Measurements from ENCODE around the gene ADORA1. TPM values are rescaled to one million over a fixed set of nuclear protein-coding genes. Genes with fewer than 3 reads are reported as not detected.
A peak's percentile ranks its signal among the peaks of the same experiment; 100 is the strongest.

The ADORA1 gene
- total RNA-seq, 1 donor from 2014 or later: 7.3 TPM

DNA sequence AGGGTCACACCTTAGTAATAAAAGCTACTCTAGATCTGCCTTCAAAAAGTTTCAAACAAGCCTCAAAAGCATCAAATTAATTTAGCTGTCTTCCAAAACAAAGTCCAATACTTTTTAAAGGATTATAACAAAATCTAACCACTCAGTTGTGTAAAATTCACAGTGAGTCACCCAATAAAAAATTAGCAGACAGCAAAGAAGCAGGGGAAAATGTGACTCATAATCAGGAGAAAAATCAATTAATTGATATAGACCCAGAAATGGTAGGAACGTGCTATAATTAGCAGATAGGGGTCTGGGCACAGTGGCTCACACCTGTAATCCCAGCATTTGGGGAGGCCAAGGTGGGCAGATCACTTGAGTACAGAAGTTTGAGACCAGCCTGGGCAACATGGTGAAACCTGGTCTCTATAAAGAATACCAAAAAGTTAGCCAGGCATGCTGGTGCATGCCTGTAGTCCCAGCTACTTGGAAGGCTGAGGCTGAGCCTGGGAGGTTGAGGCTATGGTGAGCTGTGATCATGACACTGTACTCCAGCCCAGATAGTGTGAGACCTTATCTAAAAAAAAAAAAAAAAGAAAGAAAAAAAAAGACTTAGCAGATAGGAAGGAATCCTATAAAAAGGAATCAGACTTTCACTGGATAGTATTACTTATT, 33.6 kb upstream of the ADORA1 start:
- DNase-seq (ENCODE audit: low spot score): no peak

DNA sequence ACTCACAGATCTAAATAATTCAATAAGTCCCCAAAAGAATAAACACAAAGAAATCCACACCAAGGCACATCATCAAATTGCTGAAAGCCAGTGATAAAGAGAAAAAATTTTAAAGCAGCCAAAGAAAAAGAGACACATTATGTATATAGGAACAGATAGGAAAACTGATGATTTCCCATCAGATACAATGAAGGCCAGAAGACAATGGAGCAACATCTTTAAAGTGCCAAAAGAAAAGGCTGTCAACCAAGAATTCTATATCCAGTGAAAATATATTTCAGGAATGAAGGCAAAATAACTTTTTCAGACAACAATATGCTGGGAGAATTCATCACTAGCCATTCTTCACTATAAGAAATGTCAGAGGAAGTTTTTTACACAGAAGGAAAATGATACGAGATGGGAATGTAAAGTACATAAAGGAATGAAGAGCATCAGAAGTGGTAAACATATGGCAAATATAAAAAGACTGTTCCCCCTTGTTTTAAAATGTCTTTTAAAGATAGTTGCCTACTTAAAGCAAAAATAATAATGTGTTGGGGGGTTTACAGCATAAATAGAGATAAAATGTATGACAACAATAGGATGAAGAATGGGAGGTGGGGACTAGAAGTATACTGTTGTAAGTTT, 32.4 kb upstream of the ADORA1 start:
- DNase-seq (ENCODE audit: low spot score): no peak

DNA sequence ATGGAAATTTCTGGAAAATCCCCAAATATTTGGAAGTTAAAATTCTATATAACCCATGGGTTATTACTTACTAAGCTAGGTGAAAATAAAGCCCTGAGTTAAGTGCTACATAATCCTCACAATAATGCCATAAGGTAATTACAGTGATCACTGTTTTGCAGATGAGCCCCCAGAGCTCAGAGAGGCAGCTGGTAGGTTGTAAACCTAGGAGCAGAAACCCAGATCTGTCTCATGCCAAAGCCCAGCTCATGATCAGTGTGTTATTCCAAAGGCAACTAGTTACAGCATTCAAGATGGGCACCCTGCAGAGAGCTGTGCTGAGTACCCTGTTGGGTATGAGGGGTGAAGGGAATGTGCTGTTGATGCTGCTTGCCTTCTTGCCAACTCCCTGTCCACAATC, 31.0 kb upstream of the ADORA1 start:
- DNase-seq (ENCODE audit: low spot score): no peak

DNA sequence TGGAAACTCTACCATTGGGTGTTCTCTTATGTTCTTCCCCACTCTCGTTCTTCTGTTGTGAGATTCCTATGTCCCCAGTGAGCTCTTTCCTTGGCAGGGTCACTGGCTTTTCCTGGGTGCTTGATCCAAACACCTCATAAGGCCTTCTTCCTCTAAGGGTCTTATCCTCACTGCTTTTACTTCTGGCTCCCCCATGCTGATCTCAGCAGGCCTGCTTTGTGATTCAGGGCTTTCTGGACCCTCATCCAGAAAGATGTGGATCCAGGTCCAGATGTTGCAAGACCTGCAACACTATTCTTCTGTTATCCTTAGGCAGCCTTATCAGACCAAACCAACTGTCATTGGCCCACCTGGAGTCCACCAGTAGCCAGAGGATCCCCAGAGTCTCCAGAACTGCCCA, 30.5 kb upstream of the ADORA1 start:
- DNase-seq (ENCODE audit: low spot score): no peak

DNA sequence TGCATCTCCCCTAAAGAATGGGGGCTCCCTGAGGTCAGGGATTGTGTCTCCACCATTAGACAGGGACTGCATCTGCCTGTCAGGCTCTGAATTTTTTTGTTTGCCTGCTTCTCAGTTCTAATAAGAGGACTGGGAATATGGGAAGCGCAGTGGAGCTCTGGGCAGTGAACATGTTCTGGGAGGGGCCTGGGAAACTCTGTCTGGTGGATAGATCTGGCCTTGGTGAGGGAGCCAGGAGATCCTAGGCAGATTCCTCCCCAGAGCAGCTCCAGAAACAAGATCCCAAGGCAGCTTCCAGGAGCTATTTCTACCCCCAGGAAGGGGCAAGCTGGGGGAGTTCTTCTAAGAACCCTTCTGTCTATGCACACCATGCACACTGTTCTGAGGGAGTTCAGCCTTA, 29.1 kb upstream of the ADORA1 start:
- no peak for DNase-seq (ENCODE audit: low spot score)

DNA sequence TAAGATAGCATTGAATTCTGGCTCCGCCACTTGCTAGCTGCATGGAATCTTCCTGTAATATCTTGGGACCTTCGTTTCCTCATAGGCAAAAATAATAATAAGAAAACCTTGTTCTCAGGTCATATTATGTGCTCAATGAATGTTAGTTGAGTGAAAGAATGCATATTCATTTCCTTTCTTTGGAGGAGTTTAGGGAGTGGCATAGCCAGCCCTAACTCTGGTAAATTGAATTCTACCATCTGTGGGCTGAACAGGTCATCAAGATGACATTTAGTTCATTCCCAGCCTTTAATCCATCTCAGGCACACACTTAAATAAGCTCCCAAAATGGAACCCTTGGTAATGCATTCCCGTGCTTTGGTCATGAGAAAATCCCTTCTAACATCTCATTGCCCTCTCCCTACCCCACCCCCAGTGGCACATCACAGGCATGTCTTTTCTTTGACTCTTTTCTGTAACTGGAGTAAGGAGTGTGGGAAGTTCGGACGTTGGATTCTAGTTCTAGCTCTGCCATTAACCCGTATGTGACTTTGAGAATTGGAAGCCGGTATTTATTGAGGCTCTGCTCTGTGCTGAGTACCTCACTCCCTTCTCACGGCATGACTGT, 28.5 kb upstream of the ADORA1 start:
- DNase-seq (ENCODE audit: low spot score): no peak

DNA sequence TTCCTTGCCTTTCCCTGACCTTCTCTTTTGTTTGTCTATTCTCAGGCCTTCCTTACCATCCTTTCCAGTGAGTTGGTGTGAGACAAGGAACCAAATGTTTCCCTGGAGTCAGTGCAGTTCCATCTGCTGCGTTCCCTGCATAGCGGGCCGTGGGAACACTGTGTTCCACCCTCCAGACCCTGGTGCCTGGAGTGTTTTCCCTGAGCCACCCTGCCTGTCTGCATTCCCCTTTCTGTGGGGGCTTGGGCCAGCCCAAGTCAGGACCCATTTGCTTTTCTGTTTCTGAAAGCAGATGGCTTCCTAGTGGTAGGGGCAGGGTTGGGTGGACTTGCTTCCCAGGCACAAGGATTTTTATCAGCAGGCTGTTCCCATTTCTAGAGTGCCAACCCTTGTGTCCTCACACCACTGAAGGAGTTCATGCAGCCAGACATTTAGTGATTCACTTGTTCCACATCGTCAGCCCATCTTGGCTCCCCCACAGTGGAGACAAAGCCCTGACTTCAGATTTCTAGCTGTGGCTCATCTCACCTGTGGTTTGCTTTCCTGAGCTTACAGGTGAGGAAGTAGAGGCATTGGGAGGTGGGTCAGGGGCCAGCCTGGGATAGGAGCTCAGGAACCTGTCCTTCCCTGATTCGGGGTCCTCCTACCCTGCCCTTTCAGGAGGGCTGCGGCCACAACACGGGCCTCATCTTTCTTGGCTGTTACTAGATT, 27.6 kb upstream of the ADORA1 start:
- no peak for DNase-seq (ENCODE audit: low spot score)

DNA sequence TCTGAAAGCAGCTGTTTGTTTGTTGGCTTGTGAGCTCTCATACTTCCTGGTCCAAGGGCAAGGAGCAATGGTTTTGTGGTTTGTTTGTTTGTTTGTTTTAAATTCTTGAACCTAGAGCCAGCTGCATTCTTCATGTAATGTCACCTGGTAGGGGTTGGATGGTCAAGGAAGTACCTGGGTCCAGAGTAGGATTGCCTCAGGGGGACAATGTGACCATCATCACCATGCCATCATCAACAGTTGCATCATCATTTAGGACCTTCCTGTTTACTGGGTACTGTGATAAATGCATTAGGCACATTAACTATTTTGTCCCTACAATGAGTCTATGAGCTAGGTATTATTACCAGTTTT, 27.0 kb upstream of the ADORA1 start:
- no peak for DNase-seq (ENCODE audit: low spot score)

DNA sequence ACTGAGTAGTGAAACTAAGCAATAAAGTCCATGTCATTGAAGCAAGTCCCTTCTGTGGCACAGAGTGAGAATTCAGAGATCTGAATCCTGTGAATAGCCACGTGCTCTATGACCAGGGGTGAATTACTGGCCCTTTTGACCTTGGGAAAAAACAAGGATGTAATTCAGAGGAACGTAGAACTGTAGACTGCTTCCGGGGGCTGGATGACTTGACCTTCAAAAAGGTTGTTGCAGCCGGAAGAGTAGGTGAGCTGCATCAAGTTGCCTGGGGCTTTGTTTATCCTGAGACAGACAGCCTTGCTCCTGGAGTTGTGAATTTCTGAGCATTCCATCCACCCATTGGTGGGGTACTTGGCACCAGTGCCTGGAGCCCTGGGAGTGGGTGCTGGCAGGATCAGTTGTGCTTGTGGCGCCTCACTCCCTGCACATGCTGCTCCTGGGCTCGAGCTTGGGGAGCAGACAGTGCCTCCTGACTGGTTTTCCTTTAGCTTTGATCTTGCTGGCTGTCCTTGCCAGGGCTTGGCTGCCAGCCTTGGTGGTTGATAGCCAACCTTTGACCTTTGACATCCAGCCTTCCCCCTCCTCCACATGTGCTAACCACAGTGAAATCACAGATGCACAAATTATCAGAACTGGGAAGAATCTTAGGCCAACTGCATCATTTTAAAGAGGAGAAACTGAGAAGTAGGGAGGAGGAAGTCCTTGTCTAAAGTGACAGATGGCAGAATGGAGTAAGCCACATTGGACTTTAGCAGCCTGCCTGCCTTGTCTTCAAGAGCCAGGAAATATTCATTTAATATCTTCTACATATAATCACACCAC, 25.5 kb upstream of the ADORA1 start:
- no peak for DNase-seq (ENCODE audit: low spot score)

DNA sequence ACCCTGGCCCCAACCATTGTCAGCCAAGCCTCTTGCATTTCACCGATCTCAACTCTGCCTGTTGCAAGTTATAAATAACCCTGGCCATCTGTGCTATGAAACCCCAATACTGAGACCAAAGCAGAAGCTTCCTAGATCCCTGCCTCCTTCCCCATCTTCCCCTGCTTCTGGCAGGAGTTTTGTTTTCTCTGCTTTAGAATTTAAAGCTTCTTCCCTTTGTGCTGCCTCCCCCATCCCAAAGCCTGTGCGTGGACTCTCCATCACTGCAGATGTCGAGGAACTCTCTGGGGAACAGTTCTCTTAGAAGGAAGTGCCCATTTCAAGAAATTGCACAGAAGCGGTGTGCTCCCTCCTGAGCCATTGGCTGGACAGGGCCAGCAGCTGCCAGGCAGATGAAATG, 24.3 kb upstream of the ADORA1 start:
- DNase-seq (ENCODE audit: low spot score): no peak

DNA sequence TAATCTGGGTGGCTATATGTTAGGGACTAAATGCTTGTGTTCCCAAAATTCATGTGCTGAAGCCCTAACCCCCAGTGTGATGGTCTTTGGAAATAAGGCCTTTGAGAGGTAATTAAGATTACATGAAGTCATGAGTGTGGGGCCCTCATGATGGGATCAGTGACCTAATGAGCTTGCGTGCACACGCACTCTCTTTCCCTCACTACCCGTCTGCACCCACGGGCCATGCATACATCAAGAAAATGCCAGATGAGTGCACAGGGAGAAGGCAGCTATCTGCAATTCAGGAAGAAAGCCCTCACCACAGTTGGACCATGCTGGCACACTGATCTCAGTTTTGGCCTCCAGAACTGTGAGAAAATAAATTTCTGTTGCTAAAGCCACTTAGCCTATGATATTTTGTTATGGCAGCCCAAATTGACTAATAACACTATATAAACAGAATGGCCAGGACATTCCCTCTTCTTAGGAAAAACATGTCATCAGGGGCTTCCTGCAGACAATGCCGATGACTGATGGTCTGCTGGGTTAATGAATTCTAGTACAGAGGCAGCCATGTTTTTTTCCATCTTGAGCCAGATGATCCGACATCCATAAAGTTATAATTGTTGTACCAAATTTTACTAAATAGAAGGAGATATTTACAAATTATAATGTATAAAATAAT, 23.6 kb upstream of the ADORA1 start:
- no peak for DNase-seq (ENCODE audit: low spot score)

DNA sequence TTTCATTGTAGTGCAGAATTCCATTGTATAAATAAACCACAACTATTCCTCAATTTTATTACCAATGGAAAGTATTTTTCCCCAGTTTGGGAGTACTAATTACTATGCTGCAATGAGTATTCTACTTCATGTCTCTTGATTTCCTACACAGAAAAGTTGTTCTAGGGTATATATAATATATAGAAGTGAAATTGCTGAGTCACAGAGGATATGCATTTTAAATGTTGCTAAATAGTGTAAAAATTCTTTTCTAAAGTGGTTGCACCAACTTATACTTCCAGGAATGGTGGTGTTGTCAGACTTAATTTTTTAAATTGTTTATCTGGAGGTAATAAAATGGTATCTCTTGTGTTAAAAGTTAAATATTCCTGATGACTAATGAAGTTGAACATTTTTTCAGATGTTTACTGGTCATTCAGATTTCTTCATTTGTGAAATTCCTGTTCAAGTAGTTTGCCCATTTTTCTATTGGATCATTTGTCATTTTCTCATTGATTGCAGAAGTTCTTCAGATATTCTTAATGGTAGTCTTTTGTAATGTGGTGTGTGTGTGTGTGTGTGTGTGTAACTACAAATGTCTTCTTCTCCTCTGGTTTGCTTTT, 22.6 kb upstream of the ADORA1 start:
- no peak for DNase-seq (ENCODE audit: low spot score)

DNA sequence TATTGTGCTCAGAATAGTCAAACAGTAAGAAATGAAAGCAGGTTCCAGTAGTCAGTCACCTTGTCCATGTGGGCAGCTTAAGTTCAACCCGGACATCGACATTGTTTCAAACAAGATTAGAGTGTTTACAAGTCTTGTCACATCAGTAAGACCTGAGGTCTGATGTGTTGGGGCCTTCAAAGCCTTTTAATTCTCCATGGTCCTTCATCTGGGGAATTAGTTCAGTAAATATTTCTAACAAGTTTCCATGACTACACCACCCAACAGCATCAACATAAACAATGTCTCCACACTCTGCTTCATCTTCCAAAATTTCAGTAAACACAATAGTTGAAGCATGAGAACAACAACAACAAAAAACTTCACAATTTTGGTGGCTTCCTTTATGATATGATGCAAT, 15.1 kb upstream of the ADORA1 start:
- DNase-seq (ENCODE audit: low spot score): no peak

DNA sequence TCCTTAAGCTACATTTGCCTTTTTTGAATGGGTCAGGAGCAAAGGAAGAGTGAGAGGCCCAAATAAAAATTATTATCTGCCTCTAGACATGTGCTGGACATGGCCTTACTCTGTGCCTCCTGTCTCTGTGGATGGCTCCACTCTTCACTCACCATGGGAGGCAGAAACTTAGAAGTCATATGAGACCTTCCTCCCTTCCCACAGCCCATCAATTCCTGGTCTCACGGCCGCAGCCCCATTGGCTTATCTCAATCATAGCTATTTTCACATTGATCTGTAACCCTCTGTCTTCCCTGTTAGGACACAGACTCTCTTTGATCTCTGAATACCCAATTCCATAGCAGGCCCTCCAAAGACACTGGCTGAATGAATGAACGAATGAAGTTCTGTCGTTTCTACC, 14.2 kb upstream of the ADORA1 start:
- DNase-seq (ENCODE audit: low spot score): no peak

DNA sequence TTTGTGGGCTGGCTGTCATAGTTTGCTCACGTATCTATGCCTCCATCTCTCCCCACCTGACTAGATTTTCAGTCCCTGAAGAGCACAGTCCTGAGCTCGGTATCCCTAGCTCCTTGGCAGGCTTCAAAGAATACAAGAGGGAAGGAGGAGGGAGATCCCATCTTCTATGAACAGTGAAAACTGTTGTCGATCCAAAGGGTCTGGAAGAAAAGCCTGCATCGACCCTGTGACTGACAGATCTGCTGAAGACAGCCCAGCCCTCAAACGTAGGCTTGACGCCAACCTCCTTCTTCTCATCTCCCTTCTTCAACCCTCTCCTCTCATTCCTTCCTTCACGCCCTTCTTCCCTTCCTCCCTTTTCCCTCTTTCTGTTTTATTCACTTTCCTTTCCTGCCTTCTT, 13.3 kb upstream of the ADORA1 start:
- DNase-seq (ENCODE audit: low spot score): no peak

DNA sequence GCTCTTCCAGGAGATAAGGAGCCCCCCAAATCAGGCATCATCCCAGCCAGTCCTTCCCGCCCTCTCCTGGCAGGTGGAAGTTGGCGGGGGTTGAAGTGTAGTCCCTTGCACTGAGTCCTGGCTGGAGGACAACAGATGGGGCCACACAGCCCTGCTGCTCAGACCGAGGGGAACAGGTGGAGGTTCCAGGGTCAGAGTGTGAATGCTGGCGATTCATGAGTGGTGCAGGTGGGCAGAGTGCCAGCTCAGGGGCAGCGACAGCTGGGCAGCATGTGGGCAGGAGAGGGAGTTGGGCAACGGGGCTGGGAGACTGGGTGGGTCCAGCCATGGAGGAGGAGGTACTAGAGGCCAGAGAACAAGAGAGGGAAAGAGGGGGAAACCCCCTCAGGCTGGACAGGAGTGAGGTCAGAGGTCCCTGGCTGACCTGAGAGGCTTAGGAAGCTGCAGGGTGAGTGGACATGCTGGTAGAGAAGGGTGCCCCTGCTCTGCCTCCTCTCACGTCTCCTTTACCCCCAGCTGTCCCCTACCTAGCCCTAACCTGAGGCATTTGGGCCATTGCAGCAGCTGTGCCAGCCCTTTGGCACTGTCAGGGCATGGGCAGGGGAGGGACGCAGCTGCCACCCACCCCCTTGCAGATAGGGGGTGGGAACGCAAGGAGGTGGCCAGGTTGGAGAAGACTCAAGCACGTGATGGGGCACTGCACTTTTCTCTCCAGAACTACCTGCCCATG, 11.3 kb upstream of the ADORA1 start:
- DNase-seq (ENCODE audit: low spot score): no peak

DNA sequence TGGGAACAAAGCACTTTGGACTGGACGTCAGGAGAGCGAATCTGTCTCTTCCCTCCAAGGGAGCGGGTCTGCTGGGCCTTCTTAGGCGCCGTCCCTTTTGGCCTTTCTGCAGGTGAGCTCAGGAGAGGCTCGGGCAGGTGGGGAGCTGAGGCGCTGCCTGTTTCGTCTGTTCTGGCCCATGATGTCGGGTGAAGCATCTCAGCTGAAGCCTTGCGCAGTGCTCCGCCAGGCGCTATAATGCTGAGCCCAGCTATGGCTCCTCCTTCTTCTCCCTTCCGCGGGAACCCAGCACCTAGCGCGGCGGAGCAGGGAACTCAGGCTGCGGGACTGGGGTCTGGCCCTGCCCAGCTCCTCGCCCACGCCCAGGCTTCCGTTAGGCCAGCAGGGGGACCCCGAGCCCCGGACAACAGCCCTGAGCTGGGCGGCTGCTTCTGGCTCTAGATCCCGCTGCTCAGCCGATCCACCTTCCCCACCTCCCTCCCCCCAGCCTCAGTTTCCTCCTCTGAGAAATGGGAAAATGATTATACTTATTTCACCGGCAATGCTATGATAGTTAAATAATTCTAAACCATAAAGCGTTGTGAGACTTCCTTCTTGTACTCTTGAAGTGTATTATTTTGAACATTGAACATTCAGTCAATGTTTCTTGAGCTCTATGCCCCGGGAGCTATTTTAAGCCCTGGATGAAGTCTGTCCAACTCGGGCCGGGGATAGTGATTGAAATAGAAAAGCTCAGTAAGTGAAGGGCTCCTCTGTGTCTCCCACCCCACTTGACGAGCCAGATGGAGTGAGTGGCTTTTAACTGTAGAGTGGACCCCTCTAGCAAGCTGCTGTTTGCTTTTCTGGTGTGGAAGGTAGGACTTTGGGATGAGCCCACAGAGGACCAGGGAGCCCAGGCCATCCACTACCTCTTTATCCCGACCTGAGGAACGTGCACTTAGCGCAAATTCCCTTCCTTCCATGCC, 9.6 kb upstream of the ADORA1 start:
- peak; percentile 66 for DNase-seq (ENCODE audit: low spot score)

DNA sequence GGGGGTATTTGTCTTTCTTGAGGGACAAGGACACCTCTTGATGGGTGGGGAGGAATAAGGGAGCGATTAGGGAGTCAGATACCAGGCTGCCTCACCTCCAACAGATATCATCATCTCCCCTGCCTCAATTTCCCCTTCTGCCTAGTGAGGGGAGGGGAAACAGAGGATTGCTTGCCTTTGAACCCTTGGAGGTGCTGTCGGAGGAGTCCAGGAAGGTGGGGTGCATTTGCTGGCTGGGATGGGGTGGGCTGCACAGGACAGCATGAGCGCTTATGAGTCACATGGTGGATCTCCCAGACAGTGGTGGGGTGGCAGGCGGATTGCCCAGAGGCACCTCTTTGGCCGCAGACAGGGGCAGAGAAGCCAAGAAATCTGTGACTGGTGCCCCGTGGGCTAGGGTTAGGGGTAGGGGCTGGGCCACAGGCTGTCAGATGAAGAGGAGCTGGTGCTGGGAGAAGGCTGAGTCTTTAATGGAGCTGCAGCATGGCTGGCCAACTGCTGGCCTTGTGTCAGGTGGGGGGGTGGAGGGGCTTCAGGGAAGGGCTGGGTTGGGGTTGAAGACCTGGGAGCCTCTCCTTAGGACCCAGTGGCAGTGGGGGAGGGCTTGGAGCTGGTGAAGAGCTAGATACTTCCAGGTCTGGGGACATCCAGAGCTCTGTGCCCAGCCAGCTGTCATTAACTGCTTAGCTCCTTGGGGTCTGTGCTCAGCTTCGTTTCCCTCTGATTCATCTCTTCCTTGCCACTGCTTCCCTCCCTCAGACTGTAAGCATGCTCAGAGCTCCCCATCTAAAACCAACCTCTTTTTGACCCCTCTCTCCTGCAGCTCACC, 7.0 kb upstream of the ADORA1 start:
- no peak for DNase-seq (ENCODE audit: low spot score)

Data from mucosa of gallbladder (tissue), 1 donor.